HG03280 (cell line): Measurements from ENCODE around the gene TEKTIP1.

Experiments used
- ATAC-seq: cut with Tn5 transposase; IDR thresholded peaks from one replicate; pipeline ENCODE4 v1.9.1; 2021; ENCODE audit warnings: mild to moderate bottlenecking, moderate library complexity; ENCODE audit not compliant: unreplicated experiment

TEKTIP1 gene

DNA sequence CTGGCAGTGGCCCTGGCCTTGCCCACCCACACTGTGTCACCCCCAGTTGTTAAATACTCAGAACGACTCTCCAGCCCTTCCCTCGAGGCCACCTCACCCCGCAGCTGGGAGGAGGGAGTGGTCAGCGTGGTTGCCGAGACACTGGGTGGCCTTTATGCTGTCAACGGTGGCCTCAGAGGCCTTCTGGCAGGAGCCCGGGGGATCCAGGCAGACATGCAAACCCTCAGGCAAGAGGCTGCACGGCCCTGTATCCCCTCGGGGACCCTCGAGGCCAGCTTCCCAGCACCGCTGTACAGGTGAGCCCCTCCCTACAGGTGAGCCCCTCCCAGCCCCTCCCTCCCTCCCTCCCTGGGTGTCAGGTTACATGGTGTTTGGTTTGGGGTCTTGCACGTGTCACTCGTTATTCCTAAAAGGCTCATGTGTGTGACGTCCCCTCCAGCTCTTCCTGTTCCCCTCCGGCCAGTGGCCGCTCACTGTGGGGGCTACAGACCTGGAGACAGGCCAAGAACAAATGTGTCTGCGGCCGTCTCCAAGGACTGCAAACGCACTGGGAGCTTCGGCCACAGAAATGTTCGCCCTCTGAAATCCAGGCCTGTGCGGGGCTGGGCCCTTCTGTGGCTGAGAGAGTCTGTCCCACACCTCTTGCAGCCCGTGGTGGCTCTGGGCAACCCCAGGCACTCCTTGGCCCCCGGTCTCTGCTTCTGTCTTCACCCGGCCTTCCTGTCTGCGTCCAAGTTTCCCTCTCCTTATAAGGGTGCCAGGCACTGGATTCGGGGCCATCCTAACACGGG is at the start of gene TEKTIP1:
Gene TEKTIP1 (plus strand): TSS at position 210 of the 791 bp plus-strand sequence. CDS start 4 bp downstream, at position 214.
- ATAC-seq = no peak

DNA sequence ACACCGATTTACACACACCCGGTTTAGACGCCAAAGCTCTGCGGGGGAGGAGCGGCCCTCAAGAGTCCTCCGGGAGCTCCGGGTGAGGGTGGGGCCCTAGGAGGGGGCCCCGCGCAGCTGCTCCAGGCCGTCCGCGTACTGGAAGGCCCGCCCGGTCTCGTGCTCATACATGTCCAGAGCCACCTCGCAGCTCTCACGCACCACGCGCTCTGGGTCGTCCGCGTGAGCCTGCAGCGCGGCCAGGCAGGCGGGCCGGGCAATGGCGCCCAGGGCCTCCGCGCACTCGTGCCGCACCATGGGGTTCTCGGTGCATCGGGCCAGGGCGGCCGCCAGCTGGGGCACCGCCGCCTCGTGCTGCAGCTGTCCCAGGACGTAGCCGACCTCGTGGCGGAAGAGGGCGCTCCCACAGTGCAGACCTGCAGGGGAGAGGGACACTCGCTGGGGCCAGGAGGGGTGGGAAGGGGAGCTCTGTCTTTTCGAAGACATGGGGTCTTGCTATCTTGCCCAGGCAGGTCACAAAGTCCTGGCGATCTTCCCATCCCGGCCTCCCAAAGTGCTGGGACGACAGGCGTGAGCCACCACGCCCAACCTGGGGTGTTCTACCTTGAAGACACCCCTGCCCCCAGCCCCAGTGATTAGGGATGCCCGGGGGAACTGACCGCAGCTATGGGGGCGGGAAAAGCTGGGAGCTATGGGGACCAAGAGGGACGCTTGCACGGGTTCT is 47.4 kb upstream of the TEKTIP1 start:
- no peak for ATAC-seq

- no peak for ATAC-seq
Measured at GRCh38 chr19:3492131-3492839, 46.7 kb upstream of the TEKTIP1 start.

- no peak for ATAC-seq
Measured at GRCh38 chr19:3492919-3493318, 46.1 kb upstream of the TEKTIP1 start.

DNA sequence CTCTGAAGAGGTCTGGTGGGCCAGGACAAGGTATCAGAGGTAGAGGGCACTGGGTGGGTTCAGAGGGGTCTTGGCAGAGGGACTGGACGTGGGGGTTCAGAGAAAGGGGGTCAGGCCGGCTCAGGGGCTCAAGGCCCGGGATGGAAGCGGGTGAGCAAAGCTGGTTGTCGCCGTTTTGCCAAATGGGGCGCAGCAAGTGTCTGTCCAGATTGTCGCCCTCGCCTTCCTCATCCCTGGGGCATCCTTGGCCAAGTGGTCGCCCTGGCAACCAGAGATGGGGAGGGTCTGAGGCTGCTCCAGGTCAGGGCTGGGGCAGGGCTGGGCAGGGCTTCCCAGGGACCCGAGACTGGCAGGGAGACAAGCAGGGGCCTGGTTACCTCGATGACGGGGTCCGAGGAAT is 45.3 kb upstream of the TEKTIP1 start:
- no peak for ATAC-seq

DNA sequence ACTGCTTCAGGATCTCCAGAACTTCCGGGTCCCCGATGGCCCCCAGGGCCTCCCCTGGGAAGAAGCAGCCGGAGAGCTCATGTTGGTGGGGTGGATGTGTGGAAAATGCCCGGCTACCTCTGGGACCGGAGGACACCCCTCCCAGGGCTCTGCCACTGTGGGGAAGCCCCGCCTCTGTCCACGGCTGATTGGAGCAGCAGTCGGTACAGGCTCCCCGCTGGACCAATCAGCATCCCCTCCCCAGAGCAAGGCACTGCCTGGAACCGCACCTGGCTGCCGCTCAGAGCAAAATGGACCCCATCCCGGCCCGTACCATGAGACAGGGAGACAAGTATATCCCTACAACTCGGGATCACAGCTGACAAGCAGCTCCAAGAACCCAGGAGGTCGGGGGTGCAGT is 44.9 kb upstream of the TEKTIP1 start:
- ATAC-seq = no peak

DNA sequence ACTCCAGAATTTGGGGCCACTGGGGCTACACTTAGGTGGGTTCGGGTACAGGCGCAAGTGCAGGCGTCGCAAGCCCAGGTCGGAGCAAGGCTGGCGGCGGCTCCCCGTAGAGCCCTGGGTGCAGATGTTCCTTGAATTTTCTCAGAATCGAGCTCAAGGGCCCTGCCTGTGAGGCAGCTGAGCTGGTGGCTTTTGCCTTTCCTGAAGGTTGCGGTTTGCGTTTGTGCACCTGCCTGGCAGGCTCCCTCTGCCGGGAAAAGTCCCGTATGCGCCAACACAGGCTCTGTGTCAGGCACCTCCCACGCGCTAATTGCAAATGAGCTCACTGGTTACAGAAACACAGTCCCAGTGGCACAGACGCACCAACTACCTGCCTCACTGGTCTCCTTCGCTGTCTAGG is 44.4 kb upstream of the TEKTIP1 start:
- no peak for ATAC-seq

DNA sequence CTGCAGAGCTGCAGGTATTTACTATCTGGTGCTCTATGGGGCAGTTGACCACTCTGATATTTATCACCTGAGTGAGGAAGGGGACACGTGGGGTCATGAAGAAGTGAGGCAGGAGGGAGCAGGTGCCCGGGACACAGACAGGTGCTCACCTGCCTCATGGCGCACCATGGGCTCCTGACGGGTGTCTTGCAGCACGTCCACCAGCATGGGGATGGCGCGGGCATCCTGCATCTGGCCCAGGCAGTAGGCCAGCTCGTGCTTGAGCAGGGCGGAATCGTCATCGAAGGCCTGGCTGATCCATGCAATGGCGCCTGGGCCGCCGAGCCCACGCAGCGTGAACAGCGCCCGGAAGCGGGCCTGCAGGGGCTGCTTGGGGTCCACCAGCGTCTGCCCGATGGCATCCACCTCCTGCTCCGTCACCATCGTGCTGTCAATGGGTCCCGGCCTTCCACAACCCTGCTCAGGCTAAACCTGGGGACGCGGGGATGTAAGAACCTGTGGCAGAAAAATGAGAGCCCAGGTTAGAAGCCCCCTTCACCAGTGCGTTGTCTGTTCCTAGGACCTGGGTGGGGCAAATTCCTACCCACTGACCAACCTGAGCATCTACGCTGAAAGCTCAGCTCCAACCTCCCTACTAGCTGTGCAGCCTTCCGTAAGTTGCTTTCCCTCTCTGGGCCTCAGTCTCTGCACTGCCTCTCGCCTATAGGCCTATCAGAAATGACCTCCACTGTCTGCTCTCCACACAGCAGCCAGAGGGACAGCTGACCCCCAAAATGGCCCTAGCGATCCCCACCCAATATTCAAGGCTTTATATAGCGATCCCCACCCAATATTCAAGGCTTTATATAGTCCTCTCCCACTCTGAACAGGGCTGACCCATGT is 42.3 kb upstream of the TEKTIP1 start:
- ATAC-seq = no peak

DNA sequence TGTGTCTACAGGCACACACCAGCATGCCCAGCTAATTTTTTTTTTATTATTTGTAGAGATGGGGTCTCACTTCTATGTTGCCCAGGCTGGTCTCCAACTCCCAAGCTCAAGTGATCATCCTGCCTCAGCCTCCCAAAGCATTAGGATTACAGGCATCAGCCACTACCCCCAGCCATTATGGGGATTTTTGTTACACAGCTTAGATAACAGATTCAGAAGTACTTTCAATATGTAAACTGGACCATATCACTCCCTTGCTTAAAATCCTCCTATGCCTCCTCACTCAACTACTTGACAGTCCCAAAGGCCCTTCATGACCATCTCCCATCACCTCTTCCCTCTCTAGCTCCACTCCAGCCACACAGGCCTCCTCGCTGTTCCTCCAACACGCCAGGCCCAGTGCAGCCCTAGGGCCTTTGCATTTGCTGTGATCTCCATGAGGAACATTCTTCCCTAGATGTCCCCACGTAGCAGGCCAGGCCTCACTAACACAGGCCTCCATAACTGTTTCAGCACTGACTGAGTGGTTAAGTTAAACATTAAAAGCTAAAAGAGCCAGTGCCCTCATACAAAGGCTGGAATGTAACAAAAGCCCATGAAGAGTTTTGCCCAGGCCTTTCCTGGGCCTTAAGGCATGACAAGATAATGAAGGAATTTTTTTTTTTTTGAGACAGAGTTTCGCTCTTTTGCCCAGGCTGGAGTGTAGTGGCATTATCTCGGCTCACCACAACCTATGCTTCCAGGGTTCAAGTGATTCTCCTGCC is 41.0 kb upstream of the TEKTIP1 start:
- ATAC-seq = no peak

DNA sequence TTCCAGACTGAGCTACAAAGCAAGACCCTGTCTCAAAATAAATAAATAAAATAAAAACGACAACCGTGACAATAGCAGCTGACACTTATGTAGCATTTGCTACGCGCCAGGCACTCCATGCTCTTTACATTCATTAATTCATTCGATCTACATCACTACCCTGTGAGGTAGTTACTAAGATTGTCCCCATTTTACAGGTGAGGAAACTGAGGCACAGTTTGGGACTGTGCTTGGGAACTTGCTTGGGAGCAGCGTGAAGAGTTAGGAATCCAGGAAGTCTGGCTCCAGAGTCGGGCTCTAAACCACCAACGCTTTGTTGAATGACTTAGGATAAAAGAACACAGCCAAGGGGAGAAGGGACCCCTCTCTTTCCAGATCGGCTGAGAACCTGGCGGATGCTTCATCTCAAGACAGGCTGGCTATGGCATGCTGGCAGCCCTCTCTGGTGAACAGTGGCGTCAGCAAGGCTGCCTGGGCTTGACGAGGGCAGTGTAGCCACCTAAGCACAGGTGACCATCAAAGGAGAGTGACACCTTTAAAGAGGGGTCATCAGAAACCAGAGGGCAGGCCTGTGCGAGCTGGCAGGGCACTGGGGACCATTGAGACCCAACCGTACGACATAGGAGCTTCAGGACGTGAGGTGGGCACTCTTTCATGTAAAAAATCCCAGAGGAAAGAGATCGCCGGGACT is 39.1 kb upstream of the TEKTIP1 start:
- peak; percentile 11 for ATAC-seq

- ATAC-seq = peak; percentile 82
Measured at GRCh38 chr19:3500429-3501101, 38.4 kb upstream of the TEKTIP1 start, which contains the start of gene DOHH. TSS of gene DOHH (minus strand) at chr19:3500674. CDS start at chr19:3496814, 3,860 bp downstream.

DNA sequence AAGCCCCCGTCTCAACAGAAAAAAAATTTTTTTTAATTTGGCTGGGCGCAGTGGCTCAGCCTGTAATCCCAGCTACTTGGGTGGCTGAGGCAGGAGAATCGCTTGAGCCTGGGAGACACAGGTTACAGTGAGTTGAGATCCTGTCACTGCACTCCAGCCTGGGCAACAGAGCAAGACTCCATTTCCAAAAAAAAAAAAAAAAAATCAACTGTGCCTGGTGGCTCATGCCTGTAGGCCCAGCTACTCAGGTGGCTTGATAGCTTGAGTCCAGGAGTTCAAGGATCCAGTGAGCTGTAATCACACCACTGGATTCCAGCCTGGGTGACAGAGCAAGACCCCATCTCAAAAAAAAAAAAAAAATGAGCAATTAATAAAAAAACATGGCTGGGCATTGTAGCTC is 37.2 kb upstream of the TEKTIP1 start:
- ATAC-seq = no peak

DNA sequence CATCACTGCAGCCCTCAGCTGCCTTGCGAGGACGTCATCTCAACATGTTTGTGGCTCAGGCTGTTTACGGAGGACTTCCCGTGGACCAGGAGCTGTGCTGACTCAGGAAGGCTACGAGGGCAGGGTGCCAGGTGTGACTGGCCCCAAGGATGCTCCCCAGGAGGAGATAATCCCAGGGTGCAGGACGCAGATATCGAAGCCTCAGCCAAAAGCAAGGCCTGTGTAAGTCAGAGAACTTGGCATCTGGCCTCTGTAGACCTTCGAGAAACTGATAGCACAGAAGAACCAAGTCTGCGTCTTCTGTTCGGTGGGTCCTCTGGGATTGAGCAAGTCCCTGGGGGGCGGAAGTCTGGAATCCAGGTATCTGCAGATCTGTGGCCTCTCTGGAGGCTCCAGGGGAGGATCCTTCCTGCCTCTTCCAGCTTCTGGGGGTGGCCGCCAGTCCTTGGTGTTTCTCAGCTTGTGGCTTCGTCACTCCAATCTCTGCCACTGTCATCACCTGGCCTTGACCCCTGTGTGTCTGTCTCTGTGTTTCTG is 35.9 kb upstream of the TEKTIP1 start:
- no peak for ATAC-seq

DNA sequence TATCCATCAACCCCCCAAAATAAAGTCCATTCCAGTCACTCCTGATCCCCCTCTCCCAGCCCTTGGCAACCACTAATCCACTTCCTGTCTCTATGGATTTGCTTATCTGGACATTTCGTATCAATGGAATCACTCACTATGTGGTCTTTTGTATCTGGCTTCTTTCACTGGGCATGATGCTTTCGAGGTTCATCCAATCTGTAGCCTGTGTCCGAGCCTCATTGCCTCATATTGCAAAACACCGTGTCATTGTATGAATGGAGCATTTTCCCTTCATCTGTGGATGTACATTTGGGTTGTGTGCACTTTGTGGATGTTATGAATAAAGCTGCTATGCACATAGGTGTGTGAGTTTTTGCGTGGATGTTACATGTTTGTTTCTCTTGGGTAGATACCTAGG is 34.2 kb upstream of the TEKTIP1 start:
- ATAC-seq = no peak

DNA sequence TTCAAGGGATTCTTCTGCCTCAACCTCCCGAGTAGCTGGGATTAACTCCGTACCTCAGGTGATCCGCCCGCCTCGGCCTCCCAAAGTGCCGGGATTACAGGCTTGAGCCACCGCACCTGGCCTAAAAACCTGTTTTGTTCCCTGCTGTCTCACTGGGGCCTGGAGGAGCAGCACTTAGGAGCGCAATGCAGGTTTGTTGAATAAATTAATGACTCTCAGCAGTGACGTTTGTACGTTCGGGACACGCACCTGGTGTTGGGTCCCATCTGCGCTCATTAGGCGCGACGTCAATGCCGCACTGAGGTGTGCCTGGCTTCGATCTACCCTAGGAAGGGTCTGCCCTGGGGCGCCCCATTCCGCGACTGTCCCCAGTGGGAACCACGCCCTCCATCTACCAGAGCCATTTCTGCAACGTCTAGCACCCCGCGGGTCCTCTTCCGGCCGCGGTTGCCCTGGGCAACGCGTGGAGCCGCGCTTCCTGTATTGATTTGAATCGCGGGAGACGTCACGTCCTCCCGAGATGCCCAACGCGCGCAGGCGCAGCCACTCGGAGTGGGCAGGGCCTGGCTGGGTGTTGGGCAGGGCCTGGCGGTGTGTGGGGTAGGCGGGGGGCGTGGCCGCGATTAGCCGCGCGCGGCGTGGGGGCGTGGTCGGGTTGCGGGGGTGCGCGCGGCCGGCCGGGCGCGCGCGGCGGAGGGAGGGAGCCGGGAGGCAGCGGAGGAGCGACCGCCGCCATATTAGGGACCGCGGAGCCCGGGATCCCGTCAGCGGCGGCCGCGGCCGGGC is 33.2 kb upstream of the TEKTIP1 start, which contains the start of gene FZR1:
Gene FZR1 (plus strand): TSS at position 714 of the 786 bp plus-strand sequence. CDS start 16,679 bp downstream, outside the sequence.
- peak; percentile 90 for ATAC-seq

DNA sequence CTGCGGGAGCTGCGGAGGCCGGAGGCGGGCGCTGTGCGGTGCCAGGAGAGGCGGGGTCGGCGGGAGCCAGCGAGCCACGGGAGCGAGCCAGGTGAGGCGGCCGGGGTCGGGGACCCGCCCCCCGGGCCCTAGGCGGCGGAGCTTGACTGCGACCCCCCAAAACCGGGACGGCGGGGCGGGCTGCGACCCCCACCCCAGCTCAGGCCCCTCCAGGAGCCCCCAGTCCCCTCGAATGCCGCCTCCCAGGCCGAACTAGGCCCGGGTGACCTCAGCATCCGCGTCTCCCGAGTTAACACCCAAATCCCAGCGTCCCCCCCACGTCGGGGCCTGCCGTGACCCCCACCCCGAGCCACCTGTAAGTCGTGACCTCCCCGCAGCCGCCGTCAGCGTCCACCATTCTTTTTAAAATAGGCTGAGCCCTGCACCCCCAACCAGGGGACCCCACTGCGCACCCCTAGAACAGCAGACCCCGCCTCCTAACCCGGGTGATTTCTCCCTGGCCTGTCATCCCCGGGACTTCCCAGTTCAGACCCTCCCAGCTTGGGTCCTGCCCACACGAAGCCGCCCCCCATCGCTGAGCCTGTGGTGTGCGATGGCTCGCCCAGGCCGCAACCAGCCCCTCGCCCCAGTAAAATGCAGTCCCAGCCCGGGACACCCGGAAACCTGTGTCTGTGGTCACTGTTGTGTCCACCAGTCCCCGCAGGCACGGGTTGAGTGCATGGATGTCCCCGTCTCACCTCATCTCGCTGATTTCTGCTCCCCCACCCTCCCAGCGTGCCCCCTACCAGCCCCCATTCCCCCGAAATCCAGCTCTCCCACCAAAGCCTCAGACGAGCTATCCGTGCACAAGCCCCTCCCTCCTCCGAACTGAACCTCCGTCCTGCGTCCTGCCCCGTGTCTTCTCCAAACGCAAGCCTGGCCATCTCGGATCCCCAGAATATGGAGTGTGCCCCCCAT is 32.3 kb upstream of the TEKTIP1 start:
- ATAC-seq = no peak
